ENCODE data around the gene NPTN. TPM values are rescaled to one million over a fixed set of nuclear protein-coding genes. Genes with fewer than 3 reads are reported as not detected.

The NPTN gene
- total RNA-seq, 2 experiments from 2014 or later, result 41.5 to 43.2 TPM

DNA sequence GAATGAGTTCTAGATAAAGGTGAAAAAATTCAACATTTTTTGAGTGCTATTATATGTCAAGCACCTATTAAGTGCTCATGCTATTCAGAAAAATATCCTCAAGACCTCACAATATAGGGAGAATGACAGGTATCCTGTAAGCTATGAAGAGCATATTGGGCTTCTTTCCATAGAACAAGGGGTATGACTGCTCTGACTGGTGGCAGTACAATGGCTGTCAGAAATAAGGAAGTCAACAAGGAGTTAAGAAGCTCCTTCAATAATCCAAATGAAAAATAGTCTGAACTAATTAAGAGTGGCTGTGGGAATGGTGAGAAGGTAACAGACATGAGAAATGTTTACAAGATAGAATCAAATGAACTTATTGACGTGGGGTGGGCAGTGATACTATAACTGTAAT, 24.7 kb downstream of the NPTN start:
- H3K79me2 ChIP-seq (ENCODE audit: insufficient read depth, low read depth, low read length), result peaks cover 80% of the 10 kb centered on the region
- ChIA-PET POLR2A (interaction anchor here (3.8 kb wide), 1 partner anchor 9 kb away, joined by 23 read pairs; no protein-coding TSS in a partner anchor), CTCF (ENCODE audit: unreplicated experiment) (interaction anchor here (1.5 kb wide), 1 partner anchor 8 kb away, joined by 3 read pairs; no protein-coding TSS in a partner anchor)
- TF ChIP-seq CTCF (conservative IDR thresholded peaks at IDR 0.05; ENCODE audit: low read length) (no peak), EZH2phosphoT487 (IDR thresholded peaks at IDR 0.05; ENCODE audit: borderline replicate concordance, low read depth, low read length) (no peak)
- H2AFZ ChIP-seq (ENCODE audit: low read length), result no peak overlapping the region
- H4K20me1 ChIP-seq (ENCODE audit: insufficient read depth, low read length), result peaks cover 3% of the 10 kb centered on the region; the same call in 1 of the 2 replicates
- H3K4me3 ChIP-seq (ENCODE audit: low read depth, low read length, poor library complexity, severe bottlenecking), result no peak overlapping the region
- peaks cover 13% of the 10 kb centered on the region for H3K4me1 ChIP-seq (ENCODE audit: insufficient read depth, low read length, poor library complexity, severe bottlenecking)
- H3K27ac ChIP-seq (ENCODE audit: low read depth, low read length, poor library complexity, severe bottlenecking), result no peak overlapping the region
- H3K36me3 ChIP-seq (ENCODE audit: insufficient read depth, low read length), result no peaks in the 10 kb centered on the region
- BruUV-seq (replicated peaks), result no TSS peak
- no peaks in the 10 kb centered on the region for H3K9me3 ChIP-seq (ENCODE audit: low read length)
- H3K4me2 ChIP-seq (ENCODE audit: low read length), result no peak overlapping the region
- H3K9me2 ChIP-seq (ENCODE audit: insufficient read depth, low read length), result no peaks in the 10 kb centered on the region
- no peak for DNase-seq (ENCODE audit: low spot score)
- intact Hi-C loops (cut with micrococcal nuclease; ENCODE audit: unreplicated experiment), result no loop called here

DNA sequence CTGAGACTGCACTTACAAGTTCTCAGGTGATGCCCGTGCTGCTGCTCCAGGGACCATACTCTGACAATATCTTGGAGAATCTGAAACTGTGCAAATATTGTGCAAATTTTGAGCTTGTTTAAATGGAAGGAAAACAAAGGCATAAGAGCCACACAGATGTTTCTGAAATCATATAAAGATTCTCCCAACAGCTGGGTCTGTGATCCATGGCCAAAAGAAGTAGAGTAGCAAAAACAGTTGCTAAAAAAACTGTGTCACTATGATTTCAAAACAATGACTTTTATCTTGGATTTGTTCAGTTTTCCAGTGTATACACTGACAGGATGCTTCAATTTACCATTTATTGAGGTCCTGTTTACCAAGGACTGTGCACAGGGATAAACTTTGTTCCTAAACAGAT, 25.3 kb downstream of the NPTN start:
- H3K4me3 ChIP-seq (ENCODE audit: low read depth, low read length, poor library complexity, severe bottlenecking), result no peak overlapping the region
- H3K27ac ChIP-seq (ENCODE audit: low read depth, low read length, poor library complexity, severe bottlenecking), result no peak overlapping the region
- CTCF ChIA-PET (ENCODE audit: unreplicated experiment), result interaction anchor here (1.5 kb wide), 1 partner anchor 9 kb away, joined by 3 read pairs; no protein-coding TSS in a partner anchor
- peaks cover 80% of the 10 kb centered on the region for H3K79me2 ChIP-seq (ENCODE audit: insufficient read depth, low read depth, low read length)
- intact Hi-C loops (cut with micrococcal nuclease; ENCODE audit: unreplicated experiment), result no loop called here
- H3K36me3 ChIP-seq (ENCODE audit: insufficient read depth, low read length), result no peaks in the 10 kb centered on the region
- H3K9me3 ChIP-seq (ENCODE audit: low read length), result no peaks in the 10 kb centered on the region
- peaks cover 9% of the 10 kb centered on the region; the same call in 1 of the 2 replicates for H4K20me1 ChIP-seq (ENCODE audit: insufficient read depth, low read length)
- no peaks in the 10 kb centered on the region for H3K9me2 ChIP-seq (ENCODE audit: insufficient read depth, low read length)
- POLR2A ChIA-PET, result interaction anchor here (0.5 to 3.8 kb wide), 4 partner anchors 10 to 55 kb away, joined by 3 to 23 read pairs (median 4); no protein-coding TSS in a partner anchor
- no peak overlapping the region for H2AFZ ChIP-seq (ENCODE audit: low read length)
- TF ChIP-seq EZH2phosphoT487 (IDR thresholded peaks at IDR 0.05; ENCODE audit: borderline replicate concordance, low read depth, low read length), result no peak
- TF ChIP-seq CTCF (conservative IDR thresholded peaks at IDR 0.05; ENCODE audit: low read length), result no peak
- peaks cover 16% of the 10 kb centered on the region for H3K4me1 ChIP-seq (ENCODE audit: insufficient read depth, low read length, poor library complexity, severe bottlenecking)
- no peak for DNase-seq (ENCODE audit: low spot score)
- H3K4me2 ChIP-seq (ENCODE audit: low read length), result no peak overlapping the region
- BruUV-seq (replicated peaks), result no TSS peak

DNA sequence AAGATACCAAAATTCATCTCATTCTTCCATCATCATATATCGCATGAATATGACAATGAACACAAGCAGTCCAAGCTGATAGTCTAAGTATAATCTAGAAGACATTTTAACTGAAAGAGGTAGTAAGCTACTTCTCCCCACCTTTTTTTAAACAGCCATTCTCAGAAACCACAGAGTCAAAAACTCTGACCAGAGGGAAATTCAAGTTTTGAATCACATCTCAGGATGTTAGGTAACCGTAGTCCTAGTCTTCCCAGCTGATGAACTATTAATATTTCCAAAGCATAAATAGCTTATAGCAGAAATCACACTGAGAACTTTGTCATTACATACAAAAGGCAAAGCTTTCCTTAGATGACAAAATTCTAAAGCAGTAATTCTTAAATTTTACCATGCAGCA, 25.8 kb downstream of the NPTN start:
- POLR2A ChIA-PET, result interaction anchor here (0.5 to 3.8 kb wide), 5 partner anchors 11 to 55 kb away, joined by 3 to 23 read pairs (median 3); no protein-coding TSS in a partner anchor
- H3K4me3 ChIP-seq (ENCODE audit: low read depth, low read length, poor library complexity, severe bottlenecking), result no peak overlapping the region

More for the DNA sequence above, 25.8 kb downstream of the NPTN start:
- CTCF ChIA-PET (ENCODE audit: unreplicated experiment), result interaction anchor here (1.5 kb wide), 1 partner anchor 9 kb away, joined by 3 read pairs; no protein-coding TSS in a partner anchor
- no peaks in the 10 kb centered on the region for H3K9me2 ChIP-seq (ENCODE audit: insufficient read depth, low read length)
- no peak overlapping the region for H3K4me2 ChIP-seq (ENCODE audit: low read length)
- TF ChIP-seq CTCF (conservative IDR thresholded peaks at IDR 0.05; ENCODE audit: low read length), result no peak
- no peak for TF ChIP-seq EZH2phosphoT487 (IDR thresholded peaks at IDR 0.05; ENCODE audit: borderline replicate concordance, low read depth, low read length)
- DNase-seq (ENCODE audit: low spot score), result no peak
- BruUV-seq (replicated peaks), result no TSS peak
- peaks cover 13% of the 10 kb centered on the region; the same call in 1 of the 2 replicates for H4K20me1 ChIP-seq (ENCODE audit: insufficient read depth, low read length)
- H3K79me2 ChIP-seq (ENCODE audit: insufficient read depth, low read depth, low read length), result peaks cover 80% of the 10 kb centered on the region
- no peaks in the 10 kb centered on the region for H3K9me3 ChIP-seq (ENCODE audit: low read length)
- no peaks in the 10 kb centered on the region for H3K36me3 ChIP-seq (ENCODE audit: insufficient read depth, low read length)
- H3K27ac ChIP-seq (ENCODE audit: low read depth, low read length, poor library complexity, severe bottlenecking), result no peak overlapping the region
- intact Hi-C loops (cut with micrococcal nuclease; ENCODE audit: unreplicated experiment), result no loop called here
- peaks cover 18% of the 10 kb centered on the region for H3K4me1 ChIP-seq (ENCODE audit: insufficient read depth, low read length, poor library complexity, severe bottlenecking)
- no peak overlapping the region for H2AFZ ChIP-seq (ENCODE audit: low read length)
